ENCODE measurements around the gene EIF2B2. TPM values are rescaled to one million over a fixed set of nuclear protein-coding genes. Genes with fewer than 3 reads are reported as not detected.

The EIF2B2 gene
- total RNA-seq, 6 experiments from 2014 or later = 55.5 to 66.1 (median 59.0) TPM

DNA sequence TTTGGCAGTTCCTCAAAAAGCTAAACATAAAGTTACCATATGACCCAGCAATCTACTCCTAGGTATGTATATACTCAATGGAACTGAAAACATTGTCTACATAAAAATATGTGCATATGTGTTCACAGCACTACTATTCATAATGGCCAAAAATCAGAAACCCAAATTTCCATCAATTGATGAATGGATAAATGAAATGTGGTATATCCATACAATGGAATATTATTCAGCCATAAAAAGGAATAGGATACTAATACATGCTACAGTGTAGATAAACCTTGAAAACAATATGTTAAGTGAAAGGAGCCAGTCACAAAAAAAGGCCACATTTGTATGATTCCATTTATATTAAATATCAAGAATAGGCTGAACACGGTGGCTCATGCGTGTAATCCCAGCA, 57.7 kb downstream of the EIF2B2 start:
- H3K4me1 Mint-ChIP-seq (ENCODE audit: low read depth) = peaks cover 46% of the 10 kb centered on the region
- H3K9me3 Mint-ChIP-seq = no peaks in the 10 kb centered on the region
- no peak overlapping the region for H3K4me3 Mint-ChIP-seq
- no peak overlapping the region for H3K27ac Mint-ChIP-seq
- no peaks in the 10 kb centered on the region; the same call in 1 of the 2 replicates for H3K27me3 Mint-ChIP-seq (ENCODE audit: insufficient read depth)
- TF ChIP-seq, protein P1, sequence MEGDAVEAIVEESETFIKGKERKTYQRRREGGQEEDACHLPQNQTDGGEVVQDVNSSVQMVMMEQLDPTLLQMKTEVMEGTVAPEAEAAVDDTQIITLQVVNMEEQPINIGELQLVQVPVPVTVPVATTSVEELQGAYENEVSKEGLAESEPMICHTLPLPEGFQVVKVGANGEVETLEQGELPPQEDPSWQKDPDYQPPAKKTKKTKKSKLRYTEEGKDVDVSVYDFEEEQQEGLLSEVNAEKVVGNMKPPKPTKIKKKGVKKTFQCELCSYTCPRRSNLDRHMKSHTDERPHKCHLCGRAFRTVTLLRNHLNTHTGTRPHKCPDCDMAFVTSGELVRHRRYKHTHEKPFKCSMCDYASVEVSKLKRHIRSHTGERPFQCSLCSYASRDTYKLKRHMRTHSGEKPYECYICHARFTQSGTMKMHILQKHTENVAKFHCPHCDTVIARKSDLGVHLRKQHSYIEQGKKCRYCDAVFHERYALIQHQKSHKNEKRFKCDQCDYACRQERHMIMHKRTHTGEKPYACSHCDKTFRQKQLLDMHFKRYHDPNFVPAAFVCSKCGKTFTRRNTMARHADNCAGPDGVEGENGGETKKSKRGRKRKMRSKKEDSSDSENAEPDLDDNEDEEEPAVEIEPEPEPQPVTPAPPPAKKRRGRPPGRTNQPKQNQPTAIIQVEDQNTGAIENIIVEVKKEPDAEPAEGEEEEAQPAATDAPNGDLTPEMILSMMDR (IDR thresholded peaks at IDR 0.05) = no peak
- H3K36me3 Mint-ChIP-seq (ENCODE audit: low read depth) = peaks cover 30% of the 10 kb centered on the region
- DNase-seq = no peak

Other genes starting within 250 kb of the EIF2B2 start
- gene YLPM1, start 239.6 kb upstream of the EIF2B2 start, total RNA-seq (2021; fragmentation: NEBNext Ultra II Directional; extraction: Animal tissue kit (Norgen Biotek cat#: 25700)) = 10 to 100 TPM; 46.0 to 50.8 (median 48.6) TPM
- not detected for gene PROX2, start 126.8 kb upstream of the EIF2B2 start, total RNA-seq (2021; fragmentation: NEBNext Ultra II Directional; extraction: Animal tissue kit (Norgen Biotek cat#: 25700))
- gene DLST, start 121.0 kb upstream of the EIF2B2 start, total RNA-seq (2021; fragmentation: NEBNext Ultra II Directional; extraction: Animal tissue kit (Norgen Biotek cat#: 25700)) = 100 to 1,000 TPM in 5 of 6 experiments, 10 to 100 TPM in 1; 97.5 to 118 (median 109) TPM
- 1 to 10 TPM in 4 of 6 experiments, under 1 TPM in 2; 0.78 to 1.1 (median 1.0) TPM for gene RPS6KL1, start 79.7 kb upstream of the EIF2B2 start, total RNA-seq (2021; fragmentation: NEBNext Ultra II Directional; extraction: Animal tissue kit (Norgen Biotek cat#: 25700))
- gene PGF, start 47.3 kb upstream of the EIF2B2 start, total RNA-seq (2021; fragmentation: NEBNext Ultra II Directional; extraction: Animal tissue kit (Norgen Biotek cat#: 25700)) = 1 to 10 TPM in 4 of 6 experiments, under 1 TPM in 2; 0.87 to 2.9 (median 2.7) TPM
- gene MLH3, start 48.5 kb downstream of the EIF2B2 start, total RNA-seq (2021; fragmentation: NEBNext Ultra II Directional; extraction: Animal tissue kit (Norgen Biotek cat#: 25700)) = 10 to 100 TPM in 1 of 6 experiments, 1 to 10 TPM in 5; 5.4 to 11.6 (median 7.6) TPM
- gene ACYP1, start 61.1 kb downstream of the EIF2B2 start, total RNA-seq (2021; fragmentation: NEBNext Ultra II Directional; extraction: Animal tissue kit (Norgen Biotek cat#: 25700)) = 10 to 100 TPM in 4 of 6 experiments, 1 to 10 TPM in 2; 5.9 to 14.9 (median 11.7) TPM
- 1 to 10 TPM in 3 of 6 experiments, under 1 TPM in 3; 0.43 to 1.4 (median 1.1) TPM for gene ZC2HC1C, start 66.7 kb downstream of the EIF2B2 start, total RNA-seq (2021; fragmentation: NEBNext Ultra II Directional; extraction: Animal tissue kit (Norgen Biotek cat#: 25700))
- 10 to 100 TPM; 67.6 to 79.4 (median 69.4) TPM for gene NEK9, start 124.1 kb downstream of the EIF2B2 start, total RNA-seq (2021; fragmentation: NEBNext Ultra II Directional; extraction: Animal tissue kit (Norgen Biotek cat#: 25700))
- gene TMED10, start 173.7 kb downstream of the EIF2B2 start, total RNA-seq (2021; fragmentation: NEBNext Ultra II Directional; extraction: Animal tissue kit (Norgen Biotek cat#: 25700)) = 100 to 1,000 TPM; 370 to 494 (median 430) TPM

Measured in HFFc6 (cell line).